ENCODE results near the gene VSTM4. TPM values are rescaled to one million over a fixed set of nuclear protein-coding genes. Genes with fewer than 3 reads are reported as not detected.

Gene VSTM4, protein sequence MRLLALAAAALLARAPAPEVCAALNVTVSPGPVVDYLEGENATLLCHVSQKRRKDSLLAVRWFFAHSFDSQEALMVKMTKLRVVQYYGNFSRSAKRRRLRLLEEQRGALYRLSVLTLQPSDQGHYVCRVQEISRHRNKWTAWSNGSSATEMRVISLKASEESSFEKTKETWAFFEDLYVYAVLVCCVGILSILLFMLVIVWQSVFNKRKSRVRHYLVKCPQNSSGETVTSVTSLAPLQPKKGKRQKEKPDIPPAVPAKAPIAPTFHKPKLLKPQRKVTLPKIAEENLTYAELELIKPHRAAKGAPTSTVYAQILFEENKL
- total RNA-seq: 7.8 TPM

DNA sequence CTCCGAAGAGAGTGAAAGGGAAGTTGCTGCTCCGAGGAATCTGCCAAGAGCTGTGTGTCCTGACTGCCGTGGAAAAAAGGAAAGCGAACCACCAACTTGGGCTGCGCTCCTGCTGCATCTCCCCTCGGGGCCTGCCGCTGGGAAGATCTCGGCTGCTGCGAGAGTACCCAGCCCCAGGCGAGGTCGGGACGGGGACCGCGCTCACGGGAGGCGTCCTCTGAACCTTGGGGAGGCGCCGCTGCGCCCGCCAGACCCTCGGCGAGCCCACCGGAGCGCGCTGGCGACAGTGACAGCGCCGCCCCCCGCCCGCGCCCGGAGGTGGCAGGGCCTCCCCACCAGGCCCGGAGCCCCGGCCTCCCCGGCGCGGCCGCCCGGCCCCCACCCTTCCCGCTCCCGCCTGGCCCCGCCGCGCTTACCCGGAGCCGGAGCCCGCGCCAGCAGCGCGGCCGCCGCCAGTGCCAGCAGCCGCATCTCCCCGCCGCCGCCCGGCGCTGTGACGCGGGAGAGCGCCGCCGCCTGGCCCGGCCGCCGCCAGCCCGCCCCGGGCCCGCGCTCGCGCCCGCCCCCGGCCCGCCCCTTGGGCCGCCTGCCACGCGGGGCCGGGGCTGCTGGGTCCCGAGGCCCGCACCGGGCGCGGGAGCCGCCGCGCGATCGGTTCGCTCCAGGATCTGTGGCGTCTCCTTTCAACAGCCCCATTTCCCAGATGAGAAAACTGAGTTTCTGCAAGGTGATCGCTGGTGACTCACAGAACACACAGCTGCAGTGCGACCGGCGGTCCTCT is at the start of gene VSTM4:
VSTM4 (minus strand) TSS at position 508 of the 781 bp plus-strand sequence; CDS start at position 471, 37 bp downstream.

DNA sequence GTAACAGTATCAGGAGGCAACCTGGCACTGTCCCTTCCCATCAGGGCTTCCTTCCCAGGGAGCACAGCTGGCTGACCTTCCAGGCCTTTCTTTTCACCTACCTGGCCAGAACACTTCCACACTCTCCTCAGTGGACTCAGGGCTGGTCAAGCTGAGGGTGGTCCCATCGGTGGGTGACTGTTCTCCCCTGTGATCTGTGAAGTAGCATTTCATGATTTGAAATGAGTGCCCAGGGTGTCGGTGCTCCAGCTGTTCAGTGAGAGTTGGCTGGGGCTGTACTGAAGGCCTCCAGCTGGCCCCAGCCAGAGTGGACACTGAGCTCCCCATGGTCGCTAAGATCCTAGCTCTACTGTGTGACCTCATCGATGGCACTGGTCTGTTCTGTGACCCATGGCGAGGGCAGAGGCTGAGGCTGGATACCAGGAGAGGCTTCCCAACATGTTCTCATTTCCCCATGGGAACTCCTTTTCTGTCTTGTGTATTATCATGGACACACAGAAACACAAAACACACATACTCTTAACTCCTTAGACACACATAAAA is 18.5 kb upstream of the VSTM4 start, which contains the start of gene FAM170B:
FAM170B (minus strand) TSS at position 316 of the 543 bp plus-strand sequence; CDS start at position 213, 103 bp downstream.

Small RNA genes lying within 50 kb of the gene (small RNA-seq; reads per million reads assigned to genes)
- not detected for gene MIR4294

Other genes starting within 250 kb of the VSTM4 start
- 0.23 TPM for gene LRRC18, start 175.7 kb downstream of the VSTM4 start, total RNA-seq
- not detected for gene FAM170B, start 18.5 kb upstream of the VSTM4 start, total RNA-seq
- gene TMEM273, start 72.9 kb upstream of the VSTM4 start, total RNA-seq: 2.1 TPM
- gene C10orf71, start 183.6 kb upstream of the VSTM4 start, total RNA-seq: not detected

Data from diencephalon (tissue), 1 donor.